GM18519 (cell line): Measurements from ENCODE around the gene FOXL2.
"Not testable (repeated sequence)": the region's sequence is repeated elsewhere in the genome, so short reads cannot be mapped to it uniquely, and the experiment has no call there.

ENCODE experiments used
- ATAC-seq: cut with Tn5 transposase; IDR thresholded peaks from one replicate; pipeline ENCODE4 v1.9.1; 2021; ENCODE audit warnings: mild to moderate bottlenecking, moderate library complexity; ENCODE audit not compliant: unreplicated experiment, low FRiP score

FOXL2 gene

DNA sequence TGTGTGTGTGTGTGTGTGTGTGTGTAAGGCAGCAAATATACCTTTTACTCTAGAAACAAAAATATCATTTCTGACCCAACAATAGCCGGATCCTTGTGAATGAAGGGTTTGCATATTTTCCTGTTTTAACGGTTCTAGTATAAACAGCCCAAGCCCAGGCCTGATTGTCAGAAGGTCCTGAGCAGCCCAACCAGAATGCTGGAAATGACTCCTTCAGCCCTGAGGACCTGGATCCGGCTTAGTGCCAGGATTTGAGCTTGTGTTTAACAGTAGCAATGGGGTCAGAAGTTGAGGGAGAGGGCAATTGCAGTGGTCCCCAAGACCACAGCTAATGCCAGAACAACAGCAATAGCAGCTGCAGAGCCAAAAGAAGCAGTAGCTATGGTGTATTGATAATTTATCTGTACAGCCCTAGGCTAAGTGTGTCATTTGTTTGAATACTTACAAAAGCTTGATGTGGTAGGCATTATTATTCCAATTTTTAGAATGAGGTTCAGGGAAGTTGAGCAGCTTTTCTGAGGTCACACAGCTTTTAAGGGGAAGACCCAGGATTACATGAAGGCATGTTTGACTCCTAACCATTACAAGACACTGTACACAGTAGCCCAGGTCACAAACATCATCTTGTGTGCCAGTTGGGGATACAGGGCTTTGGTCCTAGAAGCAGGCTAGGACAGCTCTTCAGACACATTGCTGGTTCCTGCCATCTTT, 12.8 kb downstream of the FOXL2 start:
- no peak for ATAC-seq

- no peak for ATAC-seq
Measured at GRCh38 chr3:138933068-138933668, 13.8 kb downstream of the FOXL2 start.

GRCh38 chr3:138928727-138929372, 18.1 kb downstream of the FOXL2 start:
- no peak for ATAC-seq

- ATAC-seq = no peak
Measured at GRCh38 chr3:138923531-138923994, 23.4 kb downstream of the FOXL2 start.

DNA sequence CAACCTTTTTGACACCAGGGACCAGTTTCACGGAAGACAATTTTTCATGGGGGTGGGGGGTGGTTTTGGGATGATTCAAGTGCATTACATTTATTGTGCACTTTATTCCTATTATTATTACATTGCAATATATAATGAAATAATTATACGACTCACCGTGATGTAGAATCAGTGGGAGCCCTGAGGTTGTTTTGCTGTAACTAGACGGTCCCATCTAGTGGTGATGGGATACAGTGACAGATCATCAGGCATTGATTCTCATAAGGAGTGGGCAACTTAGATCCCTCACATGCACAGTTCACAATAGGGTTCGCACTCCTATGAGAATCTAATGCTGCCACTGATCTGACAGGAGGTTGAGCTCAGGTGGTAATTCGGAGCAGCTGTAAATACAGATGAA, 24.5 kb downstream of the FOXL2 start:
- not testable (repeated sequence) for ATAC-seq

DNA sequence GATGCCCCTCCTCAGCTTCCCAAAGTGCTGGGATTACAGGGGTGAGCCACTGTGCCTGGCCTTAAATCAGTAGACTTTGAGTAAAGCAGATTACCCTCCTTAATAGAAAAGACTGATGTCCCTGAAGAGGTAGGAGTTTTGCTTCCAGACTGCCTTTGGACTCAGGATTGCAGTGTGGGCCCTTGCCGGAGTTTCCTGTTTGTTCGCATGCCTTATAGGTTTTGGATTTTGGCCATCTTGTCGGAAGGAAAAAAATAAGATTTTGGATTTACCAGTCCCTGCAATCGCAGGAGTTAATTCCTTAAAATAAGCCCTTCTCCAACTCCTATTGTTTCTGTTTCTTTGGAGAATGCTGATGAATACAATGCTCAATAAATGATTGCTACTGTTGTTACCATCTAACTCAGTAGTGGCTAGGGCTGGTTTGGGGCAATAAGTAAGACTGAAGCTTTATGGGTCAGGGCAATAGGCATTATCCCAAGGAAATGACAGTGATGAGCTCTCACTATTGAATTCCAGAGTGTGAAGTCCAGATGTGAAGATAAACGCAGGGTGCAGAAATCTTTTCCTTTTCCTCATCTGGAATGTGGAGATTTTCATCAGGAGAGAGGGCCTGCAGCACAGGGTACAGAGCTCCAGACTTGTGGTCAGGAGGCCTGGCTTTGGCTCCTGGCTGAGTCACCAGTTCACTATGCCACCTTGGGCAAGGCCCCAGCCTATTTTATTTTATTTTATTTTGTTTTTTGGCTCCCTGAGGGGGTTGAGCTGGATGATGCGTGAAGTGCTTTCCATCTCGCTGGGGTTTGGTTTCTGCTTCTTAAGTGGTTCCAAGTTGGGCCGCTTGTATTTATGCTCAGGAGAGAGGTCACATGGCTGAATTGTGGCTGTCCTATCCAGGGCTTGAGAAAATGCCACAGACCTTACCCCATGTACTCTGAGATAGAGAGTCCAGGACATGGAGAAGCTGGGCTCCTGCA, 25.3 kb downstream of the FOXL2 start:
- no peak for ATAC-seq

DNA sequence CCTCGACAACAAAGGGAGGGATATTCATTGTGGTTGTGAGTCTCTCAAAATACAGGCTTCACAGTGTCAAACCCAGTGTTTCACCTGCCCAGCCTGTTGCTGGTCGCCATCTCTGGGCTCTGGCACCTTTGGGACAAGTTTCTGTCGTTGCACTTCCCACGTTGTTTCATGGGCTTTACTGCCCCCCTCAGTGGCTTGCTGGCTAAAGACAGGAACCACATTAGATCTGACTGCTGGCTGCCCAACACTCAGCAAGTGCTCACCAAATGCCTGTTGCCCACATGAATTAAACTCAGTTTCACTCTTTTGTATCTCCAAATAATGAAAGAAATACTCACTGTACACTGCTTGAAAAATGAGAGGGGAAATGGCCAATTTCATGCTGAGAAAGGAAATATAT, 27.6 kb downstream of the FOXL2 start:
- no peak for ATAC-seq

DNA sequence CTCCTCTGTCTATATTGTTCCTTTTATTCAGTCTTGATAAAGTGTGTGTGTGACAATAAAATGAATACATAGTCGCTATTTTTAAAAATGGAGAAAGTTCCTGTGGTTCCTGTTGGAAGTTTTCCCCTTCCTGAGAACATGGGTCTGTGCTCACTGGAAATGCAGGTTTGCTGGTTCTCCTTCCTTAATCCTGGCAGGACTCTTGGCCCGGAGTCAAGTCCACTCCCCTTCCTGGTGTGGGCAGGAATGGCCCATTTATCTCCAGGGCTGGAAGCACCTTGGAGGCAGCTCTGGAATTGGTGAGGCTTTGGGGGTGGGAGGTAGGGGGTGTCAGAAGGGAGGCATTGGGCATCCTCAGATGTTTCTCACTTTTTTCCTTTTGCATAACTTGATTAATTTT, 30.1 kb downstream of the FOXL2 start:
- no peak for ATAC-seq

DNA sequence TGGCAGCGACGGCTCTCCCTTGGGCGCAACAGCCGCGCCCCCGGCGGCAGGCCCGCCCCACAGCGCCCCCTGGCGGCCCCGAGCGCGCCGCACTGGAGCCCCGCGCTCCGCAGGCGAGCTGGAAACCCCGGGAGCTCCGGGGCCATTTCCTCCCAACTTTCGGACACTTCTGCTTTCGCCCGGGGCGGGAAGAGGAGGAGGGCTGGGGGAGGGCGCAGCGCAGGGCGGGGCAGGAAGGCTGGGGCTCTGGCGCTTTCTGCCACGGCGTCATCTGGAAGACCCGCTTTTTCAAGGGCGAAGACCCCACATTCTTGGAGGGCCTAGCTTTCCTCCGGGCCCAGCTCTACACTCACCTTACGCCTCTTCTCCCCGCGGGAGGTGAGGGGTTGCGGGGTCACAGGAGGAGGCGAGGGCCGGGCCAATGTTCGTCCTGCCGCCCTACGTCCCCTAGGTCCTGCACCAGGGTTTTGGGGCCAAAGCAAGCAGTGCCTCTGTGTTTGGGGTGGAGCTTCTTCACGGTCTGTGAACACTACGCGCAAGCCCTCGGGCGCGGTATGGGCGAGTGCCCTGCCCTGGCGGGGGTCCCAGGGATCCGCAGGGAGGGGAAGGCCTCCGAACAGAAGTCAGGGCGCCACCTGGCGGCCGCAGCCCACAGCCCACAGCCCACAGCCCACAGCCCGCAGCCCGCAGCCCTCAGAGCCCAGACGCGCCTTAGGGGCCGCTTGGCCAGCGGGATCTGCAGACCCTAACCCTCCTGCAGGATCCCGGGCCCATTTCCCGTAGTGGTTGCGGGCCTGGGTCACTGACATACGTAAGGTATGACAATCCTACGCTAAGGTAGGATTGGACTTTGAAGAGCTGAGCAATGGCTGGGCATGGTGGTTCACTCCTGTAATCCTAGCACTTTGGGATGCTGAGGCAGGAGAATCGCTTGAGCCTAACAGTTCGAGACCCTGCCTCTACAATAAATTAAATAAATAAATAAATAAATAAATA, 31.1 kb downstream of the FOXL2 start:
- ATAC-seq = peak; percentile 75

DNA sequence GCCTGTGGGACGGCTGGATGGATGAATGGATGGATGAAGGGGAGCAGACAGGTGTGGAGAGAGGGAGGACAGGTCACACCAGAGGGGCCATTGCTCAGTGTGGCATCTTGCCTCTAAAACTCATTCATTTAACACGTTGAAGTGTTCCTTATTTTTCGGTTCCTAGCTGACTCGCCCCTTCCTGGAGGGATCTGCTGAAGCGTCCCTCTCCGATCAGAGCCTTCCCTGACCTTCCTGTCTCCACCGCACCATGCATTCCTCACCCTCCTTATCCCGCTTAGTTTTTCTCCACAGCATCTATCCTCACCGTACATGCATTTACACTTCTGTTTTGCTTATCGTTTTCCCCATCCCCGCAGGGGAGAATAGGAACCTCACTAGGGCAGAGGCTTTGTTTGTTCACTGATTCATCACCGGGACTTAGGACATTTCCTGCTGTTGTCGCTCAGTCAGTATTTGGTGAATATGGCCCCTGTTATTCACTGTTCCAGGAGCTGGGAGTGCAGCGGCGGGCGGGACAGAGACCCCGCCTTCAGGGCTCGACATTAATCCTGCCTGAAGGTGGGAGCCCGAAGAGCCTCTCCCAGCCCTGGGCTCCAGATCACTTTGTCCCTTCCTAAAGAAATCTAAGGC, 32.0 kb downstream of the FOXL2 start:
- ATAC-seq = peak; percentile 22

GRCh38 chr3:138913766-138914165, 33.2 kb downstream of the FOXL2 start:
- ATAC-seq = no peak

- no peak for ATAC-seq
Measured at GRCh38 chr3:138912237-138912636, 34.7 kb downstream of the FOXL2 start.

- ATAC-seq = no peak
Measured at GRCh38 chr3:138911621-138912020, 35.3 kb downstream of the FOXL2 start.

GRCh38 chr3:138909904-138910303, 37.0 kb downstream of the FOXL2 start:
- ATAC-seq = no peak

DNA sequence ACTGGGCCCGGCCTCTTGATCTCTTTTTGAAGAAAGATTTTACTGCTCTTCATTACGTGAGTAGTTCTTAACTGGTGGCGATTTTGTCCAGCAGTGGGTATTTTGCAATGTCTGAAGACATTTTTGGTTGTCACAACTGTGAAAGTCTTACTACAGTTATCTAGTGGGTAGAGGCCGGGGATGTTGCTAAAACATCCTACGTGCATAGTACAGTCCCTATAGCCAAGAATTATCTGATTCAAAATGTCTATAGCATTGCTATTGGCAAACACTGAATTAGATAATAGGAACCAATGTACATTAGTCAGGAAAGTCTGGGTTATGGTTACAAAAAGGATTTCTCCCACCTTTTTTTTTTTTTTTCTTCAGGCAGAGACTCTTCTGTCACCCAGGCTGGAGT, 38.1 kb downstream of the FOXL2 start:
- no peak for ATAC-seq

DNA sequence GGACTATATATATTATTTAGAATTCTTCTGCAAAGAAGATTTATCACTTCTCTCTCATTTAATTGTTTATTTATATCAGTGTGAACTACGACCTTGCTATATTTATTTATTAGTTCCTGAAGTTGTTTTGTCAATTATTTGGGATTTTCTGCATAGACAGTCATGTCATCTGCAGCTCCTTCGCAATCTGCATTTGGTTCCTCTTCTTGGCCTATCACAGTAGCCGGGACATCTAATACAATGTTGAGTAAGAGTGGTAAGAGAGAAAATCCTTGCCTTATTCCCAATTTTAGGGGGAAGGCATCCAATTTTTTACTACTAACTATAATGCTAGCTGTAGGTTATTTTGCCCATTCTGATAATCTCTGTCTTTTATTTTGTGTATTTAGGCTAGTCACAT, 39.4 kb downstream of the FOXL2 start:
- no peak for ATAC-seq

- no peak for ATAC-seq
Measured at GRCh38 chr3:138902171-138902570, 44.8 kb downstream of the FOXL2 start.

DNA sequence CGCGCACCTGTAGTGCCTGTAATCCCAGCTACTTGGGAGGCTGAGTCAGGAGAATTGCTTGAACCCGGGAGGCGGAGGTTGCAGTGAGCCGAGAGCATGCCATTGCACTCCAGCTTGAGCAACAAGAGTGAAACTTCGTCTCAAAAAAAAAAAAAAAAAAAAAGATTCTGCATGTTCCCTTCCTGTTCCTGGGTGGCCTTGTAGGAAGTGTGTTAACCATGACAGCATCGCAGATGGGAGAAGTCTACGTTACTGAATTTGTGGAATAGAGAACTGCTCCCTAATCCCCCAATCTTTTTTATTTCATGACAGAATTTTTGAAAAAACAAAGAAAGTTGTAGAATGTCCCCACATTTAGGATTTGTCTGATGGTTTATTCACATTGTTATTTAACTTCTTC, 45.4 kb downstream of the FOXL2 start:
- no peak for ATAC-seq
